Stimulated activated CD8-positive, alpha-beta memory T cell treated with anti-CD3 and anti-CD28 coated beads, Interleukin-4, amount 100 ng/mL, for 1 hour (primary cell): Measurements from ENCODE around the gene KCNMA1.

ENCODE experiments used
- DNase-seq, 2 donors: peaks; one replicate each; pipeline ENCODE4 v3.0.0-alpha.2; 2020; ENCODE audit warnings: low read depth in 2 of 2, low spot score in 1 of 2

KCNMA1 gene

DNA sequence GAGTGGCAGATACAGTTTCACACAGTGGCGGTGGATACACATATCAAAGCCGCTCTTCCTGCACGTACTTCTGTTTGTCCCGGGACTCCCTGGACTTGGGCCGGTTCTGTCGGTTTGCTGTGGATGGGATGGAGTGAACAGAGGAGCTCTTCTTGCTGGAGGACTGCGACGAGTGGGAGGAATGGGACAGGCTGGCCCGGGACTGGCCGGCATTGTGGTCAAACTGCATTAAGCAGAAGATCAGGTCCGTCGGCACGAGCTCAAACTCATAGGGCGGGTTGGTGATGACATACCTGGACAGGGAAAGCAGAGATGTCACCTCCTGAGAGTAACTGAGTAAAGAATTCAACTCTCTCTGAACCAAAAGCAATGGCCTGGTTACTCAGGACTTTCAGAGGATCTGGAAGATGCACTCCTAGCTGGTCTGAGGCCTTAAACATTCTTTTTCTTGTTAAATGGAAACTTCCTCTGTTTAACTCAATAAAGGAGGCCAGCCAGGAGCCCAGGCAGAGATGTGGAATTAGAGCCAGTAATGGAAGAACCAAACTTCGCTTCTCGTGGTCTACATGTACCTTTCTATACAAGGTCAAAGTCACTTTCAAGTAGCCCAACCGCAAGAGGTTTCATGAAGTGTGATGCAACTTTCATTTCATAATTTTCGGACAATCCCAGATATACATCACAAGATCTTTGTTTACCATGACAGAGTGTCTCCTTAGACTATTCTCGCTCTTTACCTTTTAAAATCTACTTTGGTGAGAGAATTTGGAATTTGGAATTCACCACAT lies 750.2 kb downstream of the KCNMA1 start:
- no peak for DNase-seq

DNA sequence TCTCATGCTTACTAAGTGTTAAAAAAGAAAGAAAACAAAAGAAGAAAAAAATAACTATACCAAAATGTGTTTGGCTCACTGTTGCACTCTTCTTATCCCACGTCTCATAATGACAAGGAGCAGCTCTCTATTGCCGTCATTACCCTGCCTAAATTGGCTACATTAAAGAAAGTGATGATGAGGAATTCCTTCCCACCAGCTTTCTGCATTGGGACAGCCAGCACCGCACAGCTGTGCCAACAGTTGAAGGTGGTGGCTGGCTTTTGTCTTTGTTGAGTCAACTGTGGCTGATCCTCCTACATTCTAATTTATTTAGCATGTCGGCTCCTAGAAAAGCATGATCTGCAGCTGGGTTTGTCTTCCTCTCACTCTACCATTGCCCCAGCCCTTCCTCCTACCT lies 751.8 kb downstream of the KCNMA1 start:
- DNase-seq = no peak

DNA sequence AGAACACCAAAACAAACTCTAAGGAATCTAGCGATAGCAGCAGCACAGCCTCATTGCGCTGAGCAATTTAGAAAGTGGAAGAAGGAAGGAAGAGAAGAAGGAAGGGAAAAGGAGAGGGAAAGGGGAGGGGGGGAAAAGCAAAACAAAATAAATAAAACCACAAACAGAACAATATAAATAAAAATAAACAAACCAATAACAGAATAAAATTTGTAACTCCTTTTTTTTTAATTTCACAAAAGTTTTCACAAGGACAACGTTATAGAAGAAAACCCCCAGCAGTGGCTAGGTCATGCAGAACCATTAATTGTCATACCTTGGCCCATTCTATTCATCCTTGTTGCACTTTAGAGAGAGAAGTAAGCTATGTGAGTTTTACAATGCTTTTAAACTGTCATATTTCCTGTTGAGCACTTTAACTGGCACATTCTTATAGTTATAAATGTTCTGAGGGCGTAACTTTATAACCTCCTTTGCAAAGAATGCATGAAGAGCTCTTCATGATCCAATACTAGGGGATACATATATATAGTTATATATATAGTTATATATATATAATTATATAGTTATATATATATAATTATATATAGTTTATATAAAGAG lies 752.8 kb downstream of the KCNMA1 start:
- DNase-seq = no peak

DNA sequence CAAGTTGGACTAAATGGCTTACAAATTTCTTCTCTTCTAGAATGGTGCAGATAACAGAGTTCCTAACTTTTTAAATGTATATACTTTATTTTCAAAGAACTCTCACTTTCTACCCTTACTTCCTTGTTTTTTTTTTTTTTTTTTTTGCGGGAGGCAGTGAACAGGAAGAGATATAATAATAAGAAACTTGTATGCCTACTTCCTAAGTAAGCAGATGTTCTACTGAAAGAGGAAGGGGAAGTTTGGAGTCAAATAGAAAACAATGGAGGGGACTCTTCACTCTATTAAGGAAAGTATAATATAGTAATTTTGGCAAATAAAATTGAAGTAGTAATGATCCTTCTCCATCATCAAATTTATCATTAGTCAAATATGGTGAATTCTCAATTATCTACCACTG lies 754.0 kb downstream of the KCNMA1 start:
- DNase-seq = no peak

DNA sequence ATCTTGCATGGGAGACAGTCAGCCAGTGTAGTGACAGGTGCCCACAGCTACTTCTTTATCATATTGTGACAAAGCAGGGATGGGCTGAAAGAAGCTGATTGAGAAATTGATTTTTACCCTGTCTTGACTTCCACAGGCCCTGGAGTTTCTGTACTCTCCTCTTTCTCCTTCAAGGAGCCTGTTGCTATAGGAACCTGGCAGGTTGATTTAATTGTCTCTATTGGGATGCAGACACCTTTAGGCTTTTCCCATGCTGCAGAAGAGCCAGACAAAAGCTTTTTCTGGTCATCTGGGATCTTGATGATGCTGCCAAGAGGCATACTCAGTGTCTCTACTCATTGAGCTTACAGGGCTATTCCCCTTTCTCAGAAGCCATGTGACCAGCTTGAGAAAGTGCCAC lies 754.8 kb downstream of the KCNMA1 start:
- no peak for DNase-seq

DNA sequence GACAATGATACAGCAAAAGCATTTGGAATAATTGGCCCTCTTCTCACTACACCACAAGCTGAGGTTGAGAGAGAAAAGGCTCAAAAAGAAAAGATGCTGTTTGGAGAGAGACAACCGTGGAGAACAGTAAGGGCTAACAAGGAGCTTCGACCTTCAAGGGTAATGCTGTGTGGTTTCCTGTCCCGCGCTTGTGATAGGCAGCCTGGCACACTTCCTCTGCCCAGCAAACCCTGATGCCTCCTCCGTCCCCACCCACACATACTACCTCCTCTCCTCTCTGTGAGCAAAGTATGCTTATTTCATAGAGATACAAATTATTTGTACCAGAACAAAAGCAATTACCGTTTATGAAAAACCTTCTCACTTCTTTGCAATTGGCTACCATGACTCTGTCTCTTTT lies 755.4 kb downstream of the KCNMA1 start:
- DNase-seq = no peak

DNA sequence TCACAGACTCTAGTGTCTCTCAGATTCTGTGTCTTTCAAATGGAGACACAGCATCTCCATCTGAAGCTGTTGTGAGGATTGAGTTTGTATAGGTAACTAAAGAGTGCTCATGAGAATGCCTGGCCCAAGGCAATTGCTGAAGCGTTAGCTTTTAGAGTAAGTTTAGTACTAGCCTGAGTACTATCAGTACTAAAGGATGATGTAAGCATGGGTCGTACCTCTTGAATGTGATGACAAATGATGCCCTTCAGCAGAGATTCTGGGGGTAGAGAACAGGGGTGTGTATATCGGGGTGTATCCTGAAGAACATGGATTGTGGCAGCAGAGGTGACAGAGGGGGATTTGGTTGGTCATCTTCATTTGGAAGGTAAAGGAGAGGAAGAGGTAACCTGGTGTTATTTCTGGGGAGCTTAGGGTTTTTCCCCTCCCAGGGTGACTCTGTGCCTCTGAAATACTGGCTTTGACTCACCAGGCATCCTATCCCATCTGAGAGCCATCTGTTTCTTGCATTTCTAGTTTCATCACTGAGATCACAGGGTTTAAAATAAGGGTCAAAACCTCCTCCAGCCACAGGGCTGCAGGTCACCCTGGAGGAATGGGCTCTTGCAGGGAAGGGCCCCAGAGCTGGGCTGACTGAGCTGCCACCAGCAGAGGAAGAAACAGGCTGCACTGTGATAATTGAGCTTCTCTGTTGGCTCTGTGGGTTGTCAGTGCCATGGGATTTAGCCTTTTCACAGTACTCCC lies 756.0 kb downstream of the KCNMA1 start:
- DNase-seq = no peak

DNA sequence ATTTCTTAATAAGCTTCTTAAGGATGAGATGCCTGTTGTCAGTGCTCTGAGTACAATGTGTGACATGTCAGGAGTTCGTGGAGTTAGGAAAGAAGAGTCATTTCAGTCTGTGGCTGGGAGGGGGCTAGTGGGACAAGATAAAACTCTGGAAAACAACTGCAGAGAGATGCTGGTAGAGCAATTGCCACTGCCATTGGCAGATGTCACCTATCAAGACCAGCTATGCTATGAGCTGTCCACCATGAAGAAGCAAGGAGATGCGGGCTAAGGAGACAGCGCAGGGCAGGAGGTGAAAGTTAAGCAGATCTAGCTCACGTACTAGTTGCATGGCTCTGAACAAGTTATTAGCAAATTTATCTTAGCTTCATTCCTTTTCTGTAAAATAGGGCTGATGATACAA lies 756.7 kb downstream of the KCNMA1 start:
- no peak for DNase-seq

DNA sequence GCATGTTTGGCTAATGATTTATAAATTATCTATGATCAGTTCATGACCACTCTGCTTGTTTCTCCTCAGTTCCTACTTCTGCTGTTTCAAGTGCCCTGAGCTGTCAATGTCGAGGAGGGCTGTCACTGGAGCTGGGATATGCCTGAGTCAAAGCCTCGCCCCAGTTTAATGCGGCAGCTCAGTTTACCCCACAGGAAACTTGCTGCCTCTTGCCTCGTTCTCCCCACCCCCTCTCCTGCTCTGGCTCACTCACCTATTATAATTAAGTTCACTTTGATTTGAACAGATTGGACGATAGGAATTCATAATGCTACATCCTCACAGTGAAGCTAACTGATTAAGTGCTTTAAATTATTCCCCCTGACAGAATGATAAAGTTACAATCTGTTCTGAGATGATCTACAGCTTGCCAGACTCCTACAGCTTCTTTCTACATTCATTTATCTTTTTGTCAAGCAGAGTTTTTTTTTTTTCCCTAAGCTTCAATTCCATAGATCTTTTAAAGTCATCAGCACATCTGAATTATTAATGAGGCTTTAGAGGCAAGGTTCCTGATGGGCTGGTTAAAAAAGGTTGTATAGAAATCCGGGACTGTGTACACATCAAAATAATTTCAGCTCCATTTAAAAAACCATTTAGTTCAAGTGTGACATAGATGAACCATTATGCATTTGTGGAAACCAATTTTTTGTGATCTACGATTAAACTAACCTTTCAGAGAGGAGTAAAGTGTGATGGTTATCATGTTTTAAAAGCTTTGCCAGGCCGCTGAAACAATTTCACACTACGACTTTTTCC lies 758.3 kb downstream of the KCNMA1 start:
- DNase-seq = no peak

DNA sequence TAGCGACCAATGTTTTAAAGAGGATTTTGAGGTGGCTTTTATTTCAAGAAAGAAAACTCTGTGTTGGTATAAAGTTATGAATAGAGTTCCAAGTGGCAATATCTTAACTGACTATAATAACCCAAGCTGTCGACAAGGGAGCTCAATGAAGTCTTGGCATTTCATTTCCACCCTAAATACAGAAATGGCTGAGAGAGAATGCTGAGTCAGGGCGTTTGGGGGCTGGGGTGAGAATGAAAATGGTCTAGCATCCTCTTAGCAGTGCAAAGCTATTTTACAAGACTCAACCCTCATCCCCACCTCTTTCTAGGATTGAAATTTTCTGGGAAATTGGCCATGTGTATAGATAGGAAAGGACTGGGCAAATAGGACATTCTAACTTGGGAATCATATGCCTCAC lies 759.1 kb downstream of the KCNMA1 start:
- DNase-seq = no peak

DNA sequence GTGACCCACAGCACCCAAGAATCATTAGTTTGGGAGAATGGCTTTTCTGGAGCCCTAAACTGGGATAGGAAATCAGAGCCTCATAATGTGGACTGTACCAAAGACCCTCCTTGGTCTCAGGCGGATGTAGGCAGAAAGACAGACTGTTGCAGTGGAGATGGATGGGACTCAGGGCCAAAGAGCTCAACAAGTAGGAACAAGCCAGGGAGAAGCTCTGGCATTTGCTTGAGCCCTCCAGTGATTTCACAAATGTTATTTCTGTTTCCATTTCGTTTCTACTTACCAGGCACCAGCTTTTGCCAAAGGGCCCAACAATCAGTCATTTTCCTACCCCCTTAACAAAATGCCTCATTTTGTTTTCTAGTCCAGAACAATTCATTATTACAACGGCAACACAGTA lies 762.7 kb downstream of the KCNMA1 start:
- no peak for DNase-seq

DNA sequence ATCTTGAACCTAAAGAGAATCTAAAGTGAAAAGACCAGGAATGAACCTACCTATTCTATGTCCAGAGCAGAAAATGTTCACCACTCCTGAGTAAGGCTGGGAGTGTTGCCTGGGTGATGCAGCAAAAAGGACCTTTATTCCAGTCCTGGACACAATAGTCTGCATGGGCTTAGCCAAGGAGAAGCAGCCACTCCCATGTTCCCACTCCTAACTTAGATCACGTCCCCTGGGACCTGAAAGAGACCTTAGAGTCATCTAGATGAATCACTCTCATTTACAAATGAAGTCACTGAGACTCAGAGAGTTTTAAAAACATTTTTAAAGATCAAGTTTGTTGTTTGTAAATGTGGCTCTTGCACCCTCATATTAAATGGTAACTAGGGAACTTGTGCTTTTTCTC lies 763.4 kb downstream of the KCNMA1 start:
- DNase-seq = no peak

DNA sequence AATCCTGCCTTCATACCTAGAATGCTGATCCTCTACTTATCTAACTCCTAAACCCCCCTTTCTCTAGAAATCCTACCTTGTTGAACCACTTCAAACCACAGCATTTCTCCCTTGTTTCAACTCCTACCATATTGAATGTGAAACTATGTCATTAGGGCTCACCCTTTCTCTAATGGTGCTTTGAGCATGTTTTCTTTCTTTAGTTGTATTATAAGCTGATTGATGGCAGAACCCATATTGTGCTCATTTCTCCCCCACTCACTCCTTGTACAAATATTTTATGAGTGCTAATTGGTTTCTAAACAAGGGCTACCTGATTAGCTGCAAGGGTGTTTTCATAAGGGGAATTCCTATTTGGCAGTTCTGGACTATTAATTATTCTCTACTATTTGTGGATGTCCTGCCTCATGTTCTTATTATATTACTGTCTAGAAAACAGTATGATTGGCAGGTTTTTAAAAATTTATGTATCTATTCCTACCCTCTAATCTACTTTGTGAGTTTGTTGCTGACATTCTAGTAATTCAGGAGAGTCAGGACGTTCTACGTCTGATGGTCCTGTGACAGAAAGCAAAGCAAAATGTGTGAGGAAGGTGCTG lies 765.8 kb downstream of the KCNMA1 start:
- DNase-seq = no peak

DNA sequence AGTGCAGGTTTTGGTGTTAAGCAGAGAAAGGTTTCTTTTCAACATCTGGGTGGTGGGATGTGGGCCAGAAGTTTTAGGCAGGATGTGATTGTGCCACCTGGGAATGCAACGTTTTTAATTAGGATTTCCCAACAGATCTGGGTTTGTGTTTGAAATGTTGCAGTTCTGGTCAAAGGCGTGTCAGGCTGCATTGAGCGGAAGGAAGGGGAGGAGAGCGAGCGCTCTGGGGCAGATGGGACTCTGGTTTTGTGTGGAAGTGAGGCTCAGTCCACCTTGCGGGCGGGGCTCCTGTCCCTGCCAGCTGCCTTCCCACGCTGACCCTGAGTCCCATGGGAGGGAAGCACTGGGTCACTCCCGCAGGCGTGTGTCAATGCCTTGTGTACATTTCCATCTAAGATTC lies 767.7 kb downstream of the KCNMA1 start:
- DNase-seq = no peak

DNA sequence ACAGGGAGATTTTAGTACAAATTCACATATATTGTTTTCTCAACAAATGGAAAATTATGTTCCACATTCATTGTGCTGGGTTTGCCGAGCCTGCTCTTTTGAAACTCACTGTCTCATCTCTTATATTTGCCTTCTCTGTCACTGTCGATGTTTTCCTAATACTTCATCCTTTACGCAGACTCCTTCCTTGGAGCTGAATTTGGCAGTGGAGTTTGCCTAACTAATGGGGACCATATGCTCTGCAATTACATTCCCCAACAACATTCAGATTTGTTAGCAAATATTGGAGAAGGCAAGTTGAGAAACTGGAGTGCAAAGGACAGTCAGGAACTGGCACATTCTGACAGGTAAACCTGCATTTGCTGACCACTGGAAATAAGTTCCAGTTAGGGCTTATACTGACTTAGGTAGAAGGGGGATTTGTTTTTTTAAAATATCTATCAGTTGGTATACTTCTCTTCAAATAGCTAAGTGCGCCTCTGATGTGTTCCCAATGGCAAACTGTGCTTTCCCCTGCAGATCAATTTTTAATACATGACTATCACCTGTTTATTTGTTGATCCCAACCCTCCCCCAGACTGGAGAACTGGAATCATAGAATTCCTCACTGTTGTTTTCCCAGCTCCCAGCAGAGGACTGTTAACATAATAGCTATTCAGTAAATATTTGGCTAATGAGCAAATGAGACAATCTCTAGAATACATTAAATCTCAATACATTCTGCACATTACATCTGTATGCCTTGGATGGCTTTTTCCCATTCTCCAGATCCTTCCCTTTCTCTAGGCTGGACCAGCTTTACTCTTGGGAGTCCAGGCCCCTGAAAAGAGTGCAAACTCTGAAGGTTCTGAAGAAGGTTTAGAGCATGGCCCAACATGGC lies 769.3 kb downstream of the KCNMA1 start:
- no peak for DNase-seq

DNA sequence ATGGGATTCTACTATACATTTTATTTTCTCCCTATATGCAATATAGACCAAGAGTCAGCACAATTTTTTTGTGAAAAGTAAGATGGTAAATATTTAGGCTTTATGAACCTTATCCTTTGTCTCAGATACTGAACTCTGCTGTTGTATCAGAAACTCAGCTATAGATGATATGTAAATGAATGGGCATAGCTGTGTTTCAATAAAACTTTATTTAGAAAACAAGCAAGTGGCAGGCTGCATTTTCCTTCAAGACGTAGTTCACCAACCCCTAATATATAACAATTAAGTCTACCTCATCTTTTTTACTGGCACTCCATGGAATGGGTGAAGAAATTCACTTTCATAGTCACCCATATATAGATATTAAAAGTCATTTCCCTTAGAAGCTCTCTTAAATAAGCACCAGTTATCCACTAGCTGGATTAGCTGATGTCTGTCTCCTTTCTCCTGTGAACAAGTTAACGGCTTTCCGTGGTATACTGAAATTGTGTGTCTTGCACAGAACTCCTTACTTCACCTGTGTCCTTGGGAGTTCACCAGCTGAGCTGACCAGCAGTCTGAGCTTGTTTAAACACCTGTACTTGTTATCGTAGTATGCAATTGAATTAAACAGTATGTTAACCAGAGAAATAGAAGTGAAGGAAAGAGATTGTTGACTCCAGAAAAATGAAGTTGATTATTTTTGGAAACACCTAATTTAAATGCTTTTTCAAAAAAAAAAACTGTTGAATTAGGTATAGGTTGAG lies 770.6 kb downstream of the KCNMA1 start:
- DNase-seq = no peak

DNA sequence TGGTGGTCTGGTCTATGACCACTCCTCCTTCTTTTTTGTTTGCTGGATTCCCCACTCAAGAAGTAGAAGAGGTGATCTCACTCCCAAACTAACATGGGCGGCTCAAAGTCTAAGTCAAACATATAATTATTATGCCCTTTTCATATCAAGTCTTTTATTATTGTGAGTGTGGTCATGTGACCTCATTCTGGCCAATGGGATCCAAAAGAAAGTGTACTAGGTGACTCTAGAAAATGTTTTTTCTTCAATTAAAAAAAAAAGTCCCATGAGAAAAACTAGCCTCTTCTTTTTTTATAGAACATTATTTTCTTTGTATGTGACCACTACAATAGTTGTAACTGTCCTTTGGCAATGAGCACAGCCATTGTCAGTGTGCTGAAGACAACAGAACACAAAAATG lies 772.7 kb downstream of the KCNMA1 start:
- DNase-seq = no peak

DNA sequence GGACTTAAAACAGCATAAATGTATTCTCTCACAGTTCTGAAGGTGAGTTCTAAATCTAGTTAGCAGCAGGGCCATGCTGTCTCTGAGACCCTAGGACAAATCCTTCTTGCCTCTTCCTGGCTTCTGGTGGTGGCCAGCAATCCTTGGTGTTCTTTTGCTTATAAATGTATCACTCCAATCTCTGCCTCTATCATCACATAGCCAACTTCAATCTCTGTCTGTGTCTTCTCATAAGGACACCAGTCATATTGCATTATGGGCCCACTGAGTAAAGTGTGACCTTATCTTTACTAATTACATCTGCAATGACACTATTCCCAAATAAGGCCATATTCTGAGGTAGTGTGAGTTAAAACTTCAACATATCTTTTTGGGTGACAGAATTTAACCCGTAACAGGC lies 778.9 kb downstream of the KCNMA1 start:
- no peak for DNase-seq

DNA sequence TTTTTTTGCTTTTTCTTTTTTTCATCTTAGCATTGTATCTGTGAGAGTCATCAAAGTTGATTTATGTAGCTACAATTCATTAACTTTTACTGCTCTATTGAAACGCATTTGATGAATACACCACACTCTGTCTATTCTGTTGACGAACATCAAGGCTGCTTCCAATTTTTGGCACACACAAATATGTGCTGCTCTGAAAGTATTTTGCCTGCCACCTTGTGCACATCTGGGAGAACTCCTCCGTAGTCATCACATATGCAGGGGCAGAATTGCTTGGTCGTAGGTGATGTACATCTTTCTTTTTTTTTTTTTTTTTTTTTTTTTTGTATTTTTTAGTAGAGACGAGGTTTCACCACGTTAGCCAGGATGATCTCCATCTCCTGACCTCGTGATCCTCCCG lies 796.8 kb downstream of the KCNMA1 start:
- no peak for DNase-seq

DNA sequence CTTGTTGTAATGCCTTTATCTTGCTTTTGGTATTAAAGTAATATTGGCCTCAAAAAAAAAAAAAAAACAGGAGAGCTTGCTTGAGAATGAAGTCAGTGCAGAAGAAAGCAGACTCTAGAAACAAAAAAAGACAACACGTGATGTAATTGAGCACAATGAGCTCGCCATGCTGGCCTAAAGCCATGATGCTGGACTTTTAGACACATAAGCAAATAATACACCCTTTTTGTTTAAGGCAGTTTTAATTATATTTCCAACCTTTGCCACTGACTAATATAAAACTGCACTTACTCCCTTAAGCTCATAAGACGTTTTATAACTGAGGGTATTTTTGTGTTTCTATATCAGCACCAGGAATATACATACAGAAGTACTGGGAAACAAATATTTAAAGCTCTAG lies 798.3 kb downstream of the KCNMA1 start:
- DNase-seq = no peak
